IMR-90 (cell line): ENCODE measurements around the gene BAIAP2. TPM values are rescaled to one million over a fixed set of nuclear protein-coding genes. Genes with fewer than 3 reads are reported as not detected.

Experiments
- ATAC-seq: fragments of 200-7000 bp; cut with Tn5 transposase; 2 replicates; pipeline ENCODE4 v1.9.1; 2020; ENCODE audit warnings: low read depth, mild to moderate bottlenecking, moderate library complexity
- BruUV-seq: library from RNA; stranded (reverse); fragments of 400-500 nt; replicated peaks from 2 replicates; lab custom pipeline; 2021; lab: Mats Ljungman, UMichigan
- CTCF ChIA-PET: fragments of 300-600 bp; formaldehyde crosslinking; extraction: SDS; loops from one replicate; lab custom pipeline; 2021; ENCODE audit warnings: antibody characterized with exemption; lab: Yijun Ruan, JAX
- POLR2A ChIA-PET: fragments of 300-600 bp; sonication (Branson Sonifier 250); formaldehyde crosslinking; loops from one replicate; lab custom pipeline; 2022; ENCODE audit warnings: antibody characterized with exemption; ENCODE audit not compliant: unreplicated experiment; lab: Charles Lee
- DNase-seq: peaks from one replicate; pipeline ENCODE4 v3.0.0; 2013
- H2AFZ ChIP-seq: replicated peaks from 2 replicates; pipeline ENCODE3; 2013; ENCODE audit warnings: low read length, mild to moderate bottlenecking; ENCODE audit not compliant: poor library complexity
- H2AK5ac ChIP-seq: 2 replicates; pipeline ENCODE4 v1.6.1; 2013; ENCODE audit warnings: low read depth, low read length, inconsistent platforms
- H2AK9ac ChIP-seq: replicated peaks from 2 replicates; pipeline ENCODE3; 2013; ENCODE audit warnings: mild to moderate bottlenecking, low read depth, low read length, moderate library complexity; ENCODE audit not compliant: poor library complexity
- H2BK120ac ChIP-seq: 2 replicates; pipeline ENCODE4 v1.6.1; 2013; ENCODE audit warnings: low read depth, low read length, inconsistent platforms
- H2BK15ac ChIP-seq: 3 replicates; pipeline ENCODE4 v1.6.1; 2013; ENCODE audit warnings: low read depth, low read length, inconsistent platforms
- H2BK20ac ChIP-seq: 2 replicates; pipeline ENCODE4 v1.6.1; 2013; ENCODE audit warnings: low read depth, mild to moderate bottlenecking, inconsistent platforms, low read length, moderate library complexity
- H2BK5ac ChIP-seq: 2 replicates; pipeline ENCODE4 v1.6.1; 2013; ENCODE audit warnings: mild to moderate bottlenecking, low read depth, low read length, inconsistent platforms; ENCODE audit not compliant: poor library complexity, severe bottlenecking
- H3K14ac ChIP-seq: replicated peaks from 2 replicates; pipeline ENCODE4 v1.6.1; 2013; ENCODE audit warnings: low read depth, low read length, inconsistent platforms
- H3K18ac ChIP-seq: 2 replicates; pipeline ENCODE4 v1.6.1; 2013; ENCODE audit warnings: low read depth, low read length, control low read depth
- H3K23ac ChIP-seq: 2 replicates; pipeline ENCODE4 v1.6.1; 2013; ENCODE audit warnings: low read depth, low read length, inconsistent platforms
- H3K27ac ChIP-seq: 2 replicates; pipeline ENCODE4 v1.5.1; 2013; ENCODE audit warnings: mild to moderate bottlenecking, control low read depth, low read length; ENCODE audit not compliant: insufficient read depth
- H3K27me3 ChIP-seq: 2 replicates; pipeline ENCODE4 v1.6.1; 2013; ENCODE audit warnings: low read length; ENCODE audit not compliant: control insufficient read depth, insufficient read depth
- H3K36me3 ChIP-seq: 2 replicates; pipeline ENCODE4 v1.6.1; 2013; ENCODE audit warnings: low read length, mixed read lengths; ENCODE audit not compliant: control insufficient read depth, insufficient read depth
- H3K4ac ChIP-seq: 2 replicates; pipeline ENCODE4 v1.6.1; 2013; ENCODE audit warnings: low read depth, low read length, inconsistent platforms
- H3K4me1 ChIP-seq: 2 replicates; pipeline ENCODE4 v1.6.1; 2013; ENCODE audit warnings: low read length, mixed read lengths; ENCODE audit not compliant: control insufficient read depth, insufficient read depth
- H3K4me2 ChIP-seq: 2 replicates; pipeline ENCODE4 v1.6.1; 2013; ENCODE audit warnings: low read depth, mild to moderate bottlenecking, control low read depth, low read length, moderate library complexity
- H3K4me3 ChIP-seq: 2 replicates; pipeline ENCODE4 v1.5.1; 2013; ENCODE audit warnings: low read depth, mild to moderate bottlenecking, control low read depth, low read length, moderate library complexity; ENCODE audit not compliant: insufficient read depth
- H3K56ac ChIP-seq: 2 replicates; pipeline ENCODE4 v1.6.1; 2013; ENCODE audit warnings: low read length, inconsistent platforms; ENCODE audit not compliant: insufficient read depth; ENCODE audit errors: extremely low read depth
- H3K79me1 ChIP-seq, 2 experiments: 2 replicates each; pipeline ENCODE4 v1.6.1; 2013; ENCODE audit warnings: low read length in 2 of 2, inconsistent platforms in 1 of 2, low read depth in 1 of 2
- H3K9ac ChIP-seq: 2 replicates; pipeline ENCODE4 v1.6.1; 2013; ENCODE audit warnings: low read depth, low read length, control low read depth
- H3K9me1 ChIP-seq: 2 replicates; pipeline ENCODE4 v1.6.1; 2013; ENCODE audit warnings: low read length, inconsistent platforms; ENCODE audit not compliant: insufficient read depth
- H3K9me3 ChIP-seq: 2 replicates; pipeline ENCODE4 v1.6.1; 2013; ENCODE audit warnings: low read length; ENCODE audit not compliant: control insufficient read depth, insufficient read depth
- H4K20me1 ChIP-seq: 2 replicates; pipeline ENCODE4 v1.6.1; 2013; ENCODE audit warnings: low read length, inconsistent platforms; ENCODE audit not compliant: insufficient read depth
- H4K5ac ChIP-seq: 2 replicates; pipeline ENCODE4 v1.6.1; 2013; ENCODE audit warnings: mild to moderate bottlenecking, low read depth, low read length, control low read depth
- H4K8ac ChIP-seq, 2 experiments: 2 replicates each; pipeline ENCODE4 v1.6.1; 2013; ENCODE audit warnings: low read depth in 2 of 2, low read length in 2 of 2, control low read depth in 1 of 2, inconsistent platforms in 1 of 2
- H4K91ac ChIP-seq: 2 replicates; pipeline ENCODE4 v1.6.1; 2013; ENCODE audit warnings: low read depth, low read length, inconsistent platforms; ENCODE audit not compliant: insufficient read depth
- BHLHE40 ChIP-seq: fragments of 150-350 bp; IDR thresholded peaks from 2 replicates; pipeline ENCODE4 v1.6.1; 2016; ENCODE audit warnings: mild to moderate bottlenecking, low read depth, low read length
- CEBPB ChIP-seq: IDR thresholded peaks from 2 replicates; pipeline ENCODE4 v1.6.1; 2012; ENCODE audit warnings: low read depth, low read length, improper control_type of control experiment
- CTCF ChIP-seq: conservative IDR thresholded peaks from 2 replicates; pipeline ENCODE4 v1.5.1; 2012; ENCODE audit warnings: mild to moderate bottlenecking, low read depth, low read length, improper control_type of control experiment
- FOS ChIP-seq: fragments of 150-350 bp; IDR thresholded peaks from 2 replicates; pipeline ENCODE4 v1.6.1; 2016; ENCODE audit warnings: low read depth, low read length
- MAFK ChIP-seq: IDR thresholded peaks from 2 replicates; pipeline ENCODE4 v1.6.1; 2012; ENCODE audit warnings: low read depth, low read length, improper control_type of control experiment
- MAZ ChIP-seq: IDR thresholded peaks from 2 replicates; pipeline ENCODE4 v1.6.1; 2012; ENCODE audit warnings: low read depth, mild to moderate bottlenecking, low read length, improper control_type of control experiment, moderate library complexity, borderline replicate concordance
- MXI1 ChIP-seq: IDR thresholded peaks from 2 replicates; pipeline ENCODE4 v1.6.1; 2012; ENCODE audit warnings: low read depth, mild to moderate bottlenecking, low read length, moderate library complexity, borderline replicate concordance
- NFE2L2 ChIP-seq: fragments of 150-350 bp; IDR thresholded peaks from 2 replicates; pipeline ENCODE4 v1.6.1; 2016; ENCODE audit warnings: low read depth, mild to moderate bottlenecking, low read length
- POLR2A ChIP-seq: IDR thresholded peaks from 2 replicates; pipeline ENCODE4 v1.6.1; 2012; ENCODE audit warnings: mild to moderate bottlenecking, low read depth, low read length
- RAD21 ChIP-seq: IDR thresholded peaks from 2 replicates; pipeline ENCODE4 v1.6.1; 2012; ENCODE audit warnings: low read length, improper control_type of control experiment
- RCOR1 ChIP-seq: IDR thresholded peaks from 2 replicates; pipeline ENCODE4 v1.6.1; 2012; ENCODE audit warnings: mild to moderate bottlenecking, low read length, improper control_type of control experiment; ENCODE audit not compliant: insufficient replicate concordance
- RFX5 ChIP-seq: IDR thresholded peaks from 2 replicates; pipeline ENCODE4 v1.8.0; 2012; ENCODE audit warnings: low read depth, mild to moderate bottlenecking, low read length, moderate library complexity
- SMC3 ChIP-seq: fragments of 150-350 bp; IDR thresholded peaks from 2 replicates; pipeline ENCODE4 v1.6.1; 2016; ENCODE audit warnings: low read depth, mild to moderate bottlenecking, antibody characterized with exemption, low read length, moderate library complexity
- USF2 ChIP-seq: fragments of 150-350 bp; IDR thresholded peaks from 2 replicates; pipeline ENCODE4 v1.6.1; 2017; ENCODE audit warnings: mild to moderate bottlenecking, antibody characterized with exemption, low read length, low read depth
- WGBS, 2 experiments: methylation state at CpG; one replicate each; pipeline versions ENCODE4 v1.1.5 to v1.1.7; 2013; ENCODE audit warnings: missing lambda C conversion rate in 2 of 2; ENCODE audit not compliant: insufficient read length in 1 of 2; ENCODE audit errors: extremely low coverage in 2 of 2; 5-methylcytosine and 5-hydroxymethylcytosine counted together
- dilution Hi-C: fragments of 300-500 bp; cut with HindIII; formaldehyde crosslinking; loops from one replicate; pipeline ENCODE4 v1.14.3; 2018; ENCODE audit warnings: low sequenced_read_pairs; ENCODE audit not compliant: unreplicated experiment
- in situ Hi-C: fragments of 300-500 bp; cut with MboI; formaldehyde crosslinking; loops from 3 replicates; pipeline ENCODE4 v1.14.3; 2019; ENCODE audit warnings: low sequenced_read_pairs, inconsistent platforms, mixed read lengths
- intact Hi-C: fragments of 100-400 bp; cut with micrococcal nuclease; formaldehyde crosslinking; loops from 2 replicates; pipeline ENCODE4 v1.10.0; 2022
- polyA plus RNA-seq, 3 experiments: library from polyadenylated mRNA; depleted of rRNA; stranded (reverse); fragments of >200 nt; gene quantifications; 2 replicates each; pipeline ENCODE4 v1.2.3, GENCODE V29; 2012; ENCODE audit warnings: low replicate concordance in 1 of 3
- total RNA-seq: library from RNA; depleted of rRNA; stranded (reverse); fragments of >200 nt; gene quantifications from 2 replicates; pipeline ENCODE4 v1.2.3, GENCODE V29; 2012

Gene BAIAP2
- total and polyA plus RNA-seq, 2 of the 4 experiments (the other 2 are of a cell fraction), result 18.3 to 32.6 TPM

GRCh38 chr17:81128338-81128737, 93.4 kb downstream of the BAIAP2 start:
- intact Hi-C loops, result no loop called here
- Histone ChIP-seq H2AFZ (no peak overlapping the region), H3K9ac (no peak overlapping the region), H3K9me1 (no peaks in the 10 kb centered on the region), H4K8ac (no peak overlapping the region), H3K27ac (no peak overlapping the region), H3K4ac (no peak overlapping the region), H4K5ac (no peak overlapping the region), H3K4me2 (no peak overlapping the region), H3K9me3 (no peaks in the 10 kb centered on the region), H2BK5ac (no peak overlapping the region), H3K79me1 (no peaks in the 10 kb centered on the region), H3K14ac (no peak overlapping the region), H3K4me1 (no peaks in the 10 kb centered on the region), H3K23ac (no peak overlapping the region), H4K91ac (no peak overlapping the region), H3K27me3 (peaks cover 23% of the 10 kb centered on the region), H3K18ac (no peak overlapping the region), H2AK9ac (no peak overlapping the region), H2BK15ac (no peak overlapping the region), H3K56ac (no peak overlapping the region), H4K20me1 (no peaks in the 10 kb centered on the region), H2AK5ac (no peak overlapping the region), H3K4me3 (no peak overlapping the region), H2BK120ac (no peak overlapping the region), H3K36me3 (no peaks in the 10 kb centered on the region), H2BK20ac (no peak overlapping the region)
- ChIA-PET CTCF (no interaction called here), POLR2A (no interaction called here)
- in situ Hi-C loops, result no loop called here
- no peak for ATAC-seq
- TF ChIP-seq CTCF (no peak), POLR2A (no peak), MXI1 (no peak), RFX5 (no peak), MAFK (no peak), RAD21 (no peak), CEBPB (no peak), MAZ (no peak), BHLHE40 (no peak), NFE2L2 (no peak), SMC3 (no peak), FOS (no peak), USF2 (no peak), RCOR1 (no peak)
- dilution Hi-C loops, result no loop called here
- no peak for DNase-seq
- no TSS peak for BruUV-seq
- WGBS, 2 experiments, result 72% methylated on average over 7 of the region's 14 CpGs; no CpG with 5 or more reads in 1 of the 2 experiments
